Stimulated activated CD8-positive, alpha-beta memory T cell treated with anti-CD3 and anti-CD28 coated beads, Interleukin-15, amount 100 ng/mL, for 1 hour (primary cell): Measurements from ENCODE around the gene CDK14.

Experiments
- DNase-seq: peaks from one replicate; pipeline ENCODE4 v3.0.0-alpha.2; 2020; ENCODE audit warnings: low read depth

CDK14 gene

DNA sequence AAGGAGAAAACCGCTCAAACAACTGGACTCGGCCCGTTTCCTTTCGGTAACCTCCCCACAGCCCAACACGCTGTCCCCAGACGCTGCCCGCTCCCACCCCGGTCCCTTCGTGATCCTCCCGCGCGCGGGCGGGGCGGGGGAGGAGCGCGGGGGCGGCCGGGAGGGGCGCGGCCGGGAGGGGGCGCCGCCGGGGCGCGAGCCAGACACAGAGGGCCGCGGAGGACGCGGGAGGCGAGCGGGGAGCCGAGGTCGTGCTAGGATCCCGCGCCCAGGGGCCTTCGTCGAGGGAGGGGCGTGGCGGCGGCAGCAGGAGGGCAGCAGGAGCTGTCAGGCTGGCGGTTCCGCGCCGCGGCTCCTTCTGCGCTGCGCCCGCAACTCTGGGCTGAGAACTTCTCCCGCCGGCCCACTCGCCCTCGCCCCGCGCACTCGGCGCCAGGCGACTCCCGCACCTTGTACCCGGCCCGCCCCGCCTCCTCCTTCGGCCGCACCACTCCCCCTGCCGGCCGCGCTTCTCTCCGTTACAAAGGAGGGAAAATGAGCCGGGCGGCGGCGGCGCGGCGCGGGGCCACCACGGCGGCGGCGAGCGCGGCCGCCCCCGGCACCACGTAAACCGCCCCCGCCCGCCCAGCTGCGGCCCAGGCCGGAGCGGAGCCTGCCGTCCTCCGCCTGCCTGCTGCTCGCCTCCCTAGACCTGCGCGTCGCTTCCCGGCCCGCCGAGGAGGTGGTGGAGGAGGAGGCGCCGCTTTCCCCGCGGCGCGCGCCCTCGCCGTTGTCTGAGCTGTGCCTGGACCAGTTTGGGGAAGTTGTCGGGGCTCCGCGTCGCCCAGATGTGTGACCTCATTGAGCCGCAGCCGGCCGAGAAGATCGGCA, at the start of gene CDK14:
Gene CDK14 (plus strand): TSS at position 521 of the 870 bp plus-strand sequence. CDS start 307 bp downstream, at position 828.
- no peak for DNase-seq

DNA sequence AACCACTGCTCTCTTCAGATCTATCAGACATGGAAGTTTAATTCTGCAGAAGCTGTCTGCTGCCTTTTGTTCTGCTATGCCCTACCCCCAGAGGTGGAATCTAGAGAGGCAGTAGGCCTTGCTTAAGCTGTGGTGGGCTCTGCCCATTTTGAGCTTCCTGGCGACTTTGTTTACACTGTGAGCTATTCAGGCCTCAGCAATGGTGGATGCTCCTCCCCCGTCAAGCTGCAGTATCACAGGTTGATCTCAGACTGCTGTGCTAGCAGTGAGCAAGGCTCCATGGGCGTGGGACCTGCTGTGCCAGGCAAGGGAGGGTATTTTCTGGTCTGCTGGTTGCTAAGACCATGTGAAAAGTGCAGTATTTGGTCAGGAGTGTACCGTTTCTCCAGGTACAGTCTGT, 45.1 kb upstream of the CDK14 start:
- no peak for DNase-seq

DNA sequence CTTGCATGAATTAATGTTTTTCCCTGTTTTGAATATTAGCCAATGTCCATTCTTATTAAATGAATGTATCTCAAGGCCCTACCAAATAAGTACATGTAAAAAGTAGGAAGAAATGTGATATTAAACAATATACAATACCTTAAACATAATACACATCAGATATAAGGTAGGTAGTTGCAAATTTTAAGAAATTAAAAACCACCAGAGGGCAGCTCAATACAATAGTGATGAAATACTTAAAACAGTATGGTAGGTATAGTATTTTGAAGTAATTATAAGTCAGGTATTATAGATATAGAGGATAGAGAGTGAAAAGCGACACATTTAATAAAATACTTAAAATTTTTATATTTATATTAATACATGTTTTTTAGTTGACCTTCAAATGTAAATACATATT, 43.6 kb upstream of the CDK14 start:
- no peak for DNase-seq

DNA sequence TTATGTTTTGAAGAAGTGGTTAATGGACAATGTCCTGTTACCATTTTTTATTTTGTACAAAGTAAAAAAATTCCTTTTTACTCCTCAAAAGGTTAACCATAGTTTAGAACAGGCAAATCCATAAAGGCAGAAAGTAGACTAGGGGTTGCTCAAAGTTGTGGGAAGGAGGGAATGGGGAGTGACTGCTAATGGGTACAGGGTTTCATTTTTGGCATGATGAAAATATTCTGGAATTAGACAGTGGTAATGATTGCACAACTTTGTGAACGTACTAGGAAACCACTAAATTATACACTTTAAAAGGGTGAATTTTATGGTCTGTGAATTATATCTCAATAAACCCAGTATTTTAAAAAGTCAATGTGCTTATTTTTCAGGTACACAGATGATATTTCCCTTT, 35.4 kb upstream of the CDK14 start:
- DNase-seq, result no peak

DNA sequence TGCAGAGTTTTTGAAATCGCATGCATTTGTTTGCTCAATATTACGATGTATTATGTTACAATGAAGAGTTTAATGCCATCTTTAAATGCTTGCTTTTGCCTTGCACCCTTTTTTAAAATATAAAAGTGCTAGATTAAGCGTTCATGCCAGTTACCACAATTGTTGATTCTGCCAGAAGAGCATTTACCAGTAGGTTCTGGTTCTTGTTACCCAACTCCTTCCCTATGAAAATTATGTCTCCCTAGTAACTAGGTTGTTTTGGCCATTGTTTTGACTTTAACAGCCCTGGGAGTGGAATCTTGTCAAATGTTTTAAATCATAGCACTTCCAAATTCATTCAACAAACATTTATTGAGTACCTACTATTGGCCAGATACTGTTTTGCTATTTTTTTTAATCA, 32.8 kb upstream of the CDK14 start:
- DNase-seq, result no peak

DNA sequence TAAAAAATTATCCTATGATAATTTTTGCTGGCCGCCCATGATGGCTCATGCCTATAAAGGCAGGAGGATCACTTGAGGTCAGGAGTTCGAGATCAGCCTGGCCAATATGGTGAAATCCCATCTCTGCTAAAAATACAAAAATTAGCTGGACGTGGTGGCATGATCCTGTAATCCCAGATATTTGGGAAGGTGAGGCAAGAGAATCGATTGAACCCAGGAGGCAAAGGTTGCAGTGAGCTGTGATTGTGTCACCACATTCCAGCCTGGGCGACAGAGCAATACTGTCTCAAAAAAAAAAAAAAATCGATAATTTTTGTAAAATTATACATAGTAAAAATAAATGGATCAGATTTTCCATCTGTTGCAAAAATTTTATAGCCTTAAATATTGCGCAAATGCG, 31.7 kb upstream of the CDK14 start:
- DNase-seq, result no peak

DNA sequence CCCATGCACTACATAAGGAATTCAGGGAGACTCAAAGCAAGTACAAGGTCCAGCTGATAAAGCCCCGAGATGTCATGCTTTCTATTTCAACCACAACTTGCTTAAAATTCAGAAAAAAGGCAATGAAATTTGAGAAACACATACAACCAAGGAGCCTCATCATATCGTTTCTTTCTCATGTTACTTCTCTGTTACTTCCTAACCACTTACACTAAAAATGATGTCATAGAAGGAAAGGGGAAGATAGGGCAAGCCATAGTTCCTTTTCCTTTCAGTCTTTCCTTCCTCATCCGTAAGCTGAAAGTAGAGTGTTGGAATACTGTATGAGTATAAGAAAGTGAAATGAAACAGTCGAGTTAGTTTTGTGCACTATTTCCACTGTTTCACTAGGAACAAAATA, 27.9 kb upstream of the CDK14 start:
- DNase-seq, result no peak

DNA sequence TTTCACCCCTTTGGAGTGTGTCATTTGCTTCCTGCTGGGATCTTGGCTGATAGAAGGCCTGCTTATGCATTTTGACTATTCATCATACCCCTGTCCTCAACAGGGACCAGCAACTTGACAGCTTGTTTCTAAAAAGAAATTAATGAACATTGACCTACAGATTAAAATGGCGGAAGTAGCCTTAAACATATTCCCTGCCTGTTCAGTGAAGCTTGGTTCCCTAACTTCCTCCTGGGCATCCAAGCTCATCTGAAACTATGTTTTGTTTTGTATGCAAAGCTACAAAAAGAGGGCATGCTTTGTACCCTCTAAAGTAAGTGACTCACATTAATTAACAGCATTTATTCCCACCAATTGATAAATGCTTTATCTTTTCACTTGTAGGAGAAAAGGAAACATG, 26.8 kb upstream of the CDK14 start:
- DNase-seq, result no peak

DNA sequence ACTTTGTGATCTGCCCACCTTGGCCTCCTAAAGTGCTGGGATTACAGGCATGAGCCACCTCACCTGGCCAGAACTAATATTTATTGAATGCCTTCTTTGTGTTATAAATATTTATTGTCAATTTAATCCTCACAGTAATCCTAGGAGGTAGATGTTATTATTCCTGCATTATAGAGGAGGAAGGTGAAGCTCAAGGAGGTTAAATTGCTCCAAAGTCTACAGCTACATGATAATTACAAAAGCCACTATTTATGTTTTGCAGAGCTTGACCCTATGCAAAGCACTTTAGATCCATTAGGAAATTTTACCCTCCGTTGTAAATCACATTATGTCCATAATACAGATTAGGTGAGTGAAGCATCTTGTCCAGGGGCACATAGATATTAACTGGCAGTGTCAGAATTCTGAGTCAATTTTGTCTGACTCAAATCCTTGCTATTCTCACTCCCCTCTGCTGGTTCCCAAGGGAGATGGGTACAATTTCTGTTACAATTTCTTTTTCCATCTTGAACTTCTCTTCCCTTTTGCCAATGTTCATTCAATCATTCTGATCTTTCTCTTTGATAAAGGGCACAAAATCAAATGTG, 25.7 kb upstream of the CDK14 start:
- DNase-seq, result no peak

DNA sequence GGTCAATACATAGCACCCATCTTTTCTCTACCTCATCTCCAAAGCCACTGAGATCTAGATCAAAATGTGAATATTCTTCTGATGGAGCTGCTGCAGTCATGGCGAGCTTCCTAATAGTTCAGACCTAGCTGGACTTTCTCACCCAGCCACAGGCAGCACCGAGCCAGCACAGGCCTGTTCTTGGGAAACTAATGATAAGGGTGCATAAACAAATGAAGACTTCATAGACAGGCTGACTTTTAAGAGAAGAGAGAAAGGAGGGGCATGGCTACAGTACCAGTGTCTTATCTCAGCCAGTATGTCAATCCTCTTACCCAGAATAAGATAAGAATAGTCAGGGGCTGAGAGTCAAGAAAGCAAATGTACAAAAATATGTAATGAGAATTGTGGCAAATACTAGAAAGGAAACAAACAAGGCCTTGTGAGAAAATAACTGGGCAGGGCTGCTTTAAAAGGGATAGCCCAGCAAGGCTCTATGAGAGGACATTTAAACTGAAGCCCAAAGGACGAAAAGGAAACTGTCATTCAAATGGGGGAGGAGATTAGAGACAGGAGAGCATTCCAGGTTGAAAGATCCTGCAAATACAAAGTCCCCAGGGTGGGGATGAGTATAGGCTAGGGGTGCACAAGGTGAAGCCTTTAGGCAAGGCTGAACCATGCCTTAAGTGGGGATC, 21.8 kb upstream of the CDK14 start:
- no peak for DNase-seq

DNA sequence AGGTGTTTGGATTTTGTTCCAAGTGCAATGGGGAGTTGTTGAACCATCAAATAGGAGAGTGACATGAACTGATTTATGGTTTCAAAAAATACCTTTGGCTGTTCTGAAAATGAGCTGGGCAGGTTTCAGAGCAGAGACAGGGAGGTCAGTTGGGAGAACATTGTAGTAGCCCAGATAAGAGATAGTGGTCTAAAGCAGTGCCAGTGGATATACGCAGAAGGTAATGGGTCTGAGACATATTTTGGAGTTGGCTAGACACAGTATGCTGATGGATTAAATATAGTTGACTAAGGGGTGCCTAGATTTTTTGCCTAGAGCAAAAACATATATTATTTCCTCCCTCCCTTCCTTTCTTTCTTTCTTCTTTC, 21.3 kb upstream of the CDK14 start:
- no peak for DNase-seq

DNA sequence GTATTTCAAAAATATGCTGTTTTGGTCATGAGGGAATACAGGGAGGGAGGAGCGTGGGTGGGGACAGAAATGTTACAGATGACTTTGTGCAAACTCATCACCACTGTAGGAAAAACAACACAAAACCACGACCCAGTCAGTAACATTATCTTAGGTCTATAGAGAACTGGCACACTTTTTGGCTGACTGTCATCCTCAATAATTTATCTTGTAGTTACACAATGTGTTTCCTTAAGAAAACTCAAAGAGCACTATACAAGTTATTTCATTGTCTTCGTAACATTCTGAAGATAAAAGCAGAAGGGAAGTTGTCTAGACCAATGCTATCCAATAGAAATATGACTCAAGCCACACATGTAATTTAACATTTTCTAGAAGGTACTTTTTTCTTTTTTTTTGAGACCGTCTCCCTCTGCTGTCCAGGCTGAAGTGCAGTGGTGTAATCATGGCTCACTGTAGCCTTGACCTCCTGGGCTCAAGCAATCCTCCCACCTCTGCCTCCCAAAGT, 16.9 kb upstream of the CDK14 start:
- no peak for DNase-seq

DNA sequence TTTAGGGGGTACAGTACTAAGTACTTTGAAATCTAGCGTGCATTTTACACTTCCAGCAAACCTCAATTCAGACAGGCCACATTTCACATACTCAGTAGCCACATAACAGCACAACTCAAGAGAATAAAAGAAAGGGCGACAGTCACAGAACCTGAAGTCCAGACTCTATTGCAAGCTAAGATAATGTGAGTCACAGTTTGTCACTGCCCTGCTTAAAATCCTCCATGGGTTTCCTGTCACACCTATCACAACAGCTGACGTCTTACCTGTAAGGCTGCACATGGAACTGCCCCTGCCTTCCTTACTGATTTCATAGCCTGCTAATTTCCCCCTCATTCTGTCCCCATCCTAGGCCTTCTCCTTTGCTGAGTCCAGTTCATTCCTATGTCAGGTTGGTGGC, 16.1 kb upstream of the CDK14 start:
- no peak for DNase-seq

DNA sequence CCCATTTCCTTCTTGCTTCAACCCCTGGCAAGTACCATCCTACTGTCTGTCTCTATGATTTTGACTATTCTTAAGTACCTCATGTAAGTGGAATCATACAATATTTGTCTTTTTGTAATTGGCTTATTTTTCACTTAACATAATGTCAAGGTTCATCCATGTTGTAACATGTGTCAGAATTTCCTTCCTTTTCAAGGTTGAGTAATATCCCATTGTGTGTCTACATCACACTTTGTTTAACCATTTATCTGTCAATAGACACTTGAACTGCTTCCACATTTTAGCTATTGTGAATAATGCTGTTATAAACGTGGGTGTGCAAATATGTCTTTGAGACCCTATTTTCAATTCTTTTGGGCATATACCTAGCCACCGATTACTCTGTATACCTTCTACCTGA, 14.0 kb upstream of the CDK14 start:
- no peak for DNase-seq

DNA sequence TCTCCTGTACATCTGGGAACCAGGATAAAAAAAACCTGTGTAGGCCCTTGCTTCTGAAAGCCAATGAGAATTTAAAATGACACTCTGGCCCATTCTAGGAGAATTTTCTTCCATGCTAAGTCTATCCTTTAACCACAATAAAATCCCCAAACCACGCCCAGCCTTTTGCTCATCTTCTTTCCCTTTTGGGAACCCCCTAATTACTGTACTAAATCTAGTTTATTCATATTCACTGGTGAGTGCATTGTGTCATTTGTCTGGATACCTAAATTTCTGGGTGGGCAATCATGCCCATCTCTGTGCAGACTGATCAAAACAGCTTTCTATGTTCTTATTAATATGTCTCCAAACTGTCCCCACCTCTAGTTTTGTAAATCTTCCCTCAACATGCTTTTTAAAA, 11.7 kb upstream of the CDK14 start:
- DNase-seq, result no peak

DNA sequence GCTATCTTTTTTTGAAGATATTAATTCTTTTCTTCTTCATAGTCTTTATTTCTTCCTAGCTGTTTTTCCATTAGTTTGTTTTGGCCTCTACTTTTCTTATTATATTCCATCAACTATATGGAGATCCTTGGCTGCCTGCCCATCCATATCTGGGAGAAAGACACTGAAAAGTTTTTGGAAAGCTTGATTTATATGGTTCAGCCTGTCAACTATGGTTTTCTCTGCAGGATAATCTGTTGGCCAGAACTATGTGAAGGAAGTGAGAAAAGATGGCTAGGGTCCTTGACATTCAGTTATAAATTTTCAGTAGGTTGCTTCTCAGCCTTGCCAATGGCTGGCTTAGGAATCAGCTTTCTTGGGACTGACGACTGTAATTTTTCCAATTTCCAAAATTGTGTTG, 10.0 kb upstream of the CDK14 start:
- DNase-seq, result no peak

DNA sequence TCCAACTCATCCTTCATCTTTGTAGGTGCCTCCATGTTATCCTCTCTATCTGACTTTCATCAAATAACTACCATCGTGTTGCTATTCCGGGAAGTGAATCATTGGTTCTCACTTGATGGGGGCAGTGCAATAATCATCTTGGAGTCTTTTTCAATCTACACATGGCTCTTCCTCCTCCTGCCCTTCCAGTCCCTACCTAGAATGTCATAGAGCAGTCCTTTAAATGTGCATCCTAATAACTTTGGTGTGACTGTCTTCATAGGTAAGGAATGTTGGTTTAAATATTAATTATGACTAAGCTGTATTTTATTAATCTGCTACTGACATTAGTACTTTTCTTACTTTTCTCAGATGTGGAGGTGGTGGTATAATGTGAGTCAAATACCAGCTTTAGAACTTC, 8.4 kb upstream of the CDK14 start:
- no peak for DNase-seq

DNA sequence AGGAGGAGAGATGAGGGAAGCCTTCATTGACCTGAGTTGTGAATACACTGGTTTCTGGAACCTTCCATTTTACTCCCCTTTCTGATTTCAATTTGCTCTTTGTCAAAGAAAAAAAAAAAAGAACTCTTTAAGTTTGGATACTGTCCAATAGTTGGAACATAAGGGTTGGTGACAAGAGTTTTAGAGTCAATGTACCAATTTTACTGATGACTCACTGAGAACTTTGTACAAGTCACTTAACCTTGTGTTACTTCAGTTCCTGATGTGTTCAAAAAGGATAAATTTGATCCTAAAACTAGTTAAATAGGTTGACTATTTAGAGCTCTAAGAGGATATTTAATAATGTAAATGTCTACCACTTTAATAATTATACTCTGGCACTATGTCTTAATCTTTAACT, 4.1 kb upstream of the CDK14 start:
- no peak for DNase-seq

DNA sequence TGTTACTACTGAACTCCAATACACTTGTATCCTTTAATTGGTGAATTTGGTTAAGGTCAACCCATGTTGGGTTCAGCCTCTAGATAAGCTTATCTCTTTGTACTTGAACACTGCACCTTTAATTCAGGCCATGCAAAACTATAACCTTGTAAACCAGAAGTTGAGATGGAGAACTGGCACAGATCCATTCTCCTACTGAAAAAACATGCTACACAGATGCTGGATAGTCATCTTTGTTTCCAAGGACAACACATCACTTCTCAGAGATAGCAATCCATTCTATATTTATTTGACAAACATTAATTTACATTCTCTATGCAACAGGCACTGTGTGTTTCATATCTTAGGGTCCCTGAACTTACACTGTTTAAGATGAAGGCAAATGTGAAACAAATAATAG, 2.9 kb upstream of the CDK14 start:
- DNase-seq, result no peak

DNA sequence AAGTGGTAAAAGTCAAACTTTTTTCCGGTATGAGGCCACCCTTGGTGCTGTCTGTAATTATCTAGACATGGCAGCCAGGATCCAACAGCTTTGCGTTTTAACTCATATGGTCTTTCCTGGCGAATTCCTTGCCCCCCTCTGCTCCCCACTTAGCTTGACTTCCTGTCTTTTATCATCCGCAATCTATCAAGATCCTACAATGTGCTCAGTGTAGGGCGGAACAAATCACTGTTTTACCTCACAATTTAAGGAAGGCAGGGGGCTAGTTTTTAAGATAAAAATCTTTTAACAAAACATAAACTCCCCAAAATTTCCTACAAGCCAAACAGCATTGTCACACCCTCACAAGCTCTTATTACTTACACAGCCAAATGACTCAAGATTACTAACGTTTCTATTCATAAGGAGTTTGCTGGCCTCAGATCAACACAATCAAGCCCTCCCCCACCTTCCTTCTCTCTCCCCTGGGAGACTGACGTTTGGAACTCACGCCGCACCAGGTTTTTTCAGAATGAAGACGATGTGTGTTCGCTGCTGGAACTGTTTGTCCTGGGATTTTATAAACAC, 1.3 kb upstream of the CDK14 start:
- no peak for DNase-seq

DNA sequence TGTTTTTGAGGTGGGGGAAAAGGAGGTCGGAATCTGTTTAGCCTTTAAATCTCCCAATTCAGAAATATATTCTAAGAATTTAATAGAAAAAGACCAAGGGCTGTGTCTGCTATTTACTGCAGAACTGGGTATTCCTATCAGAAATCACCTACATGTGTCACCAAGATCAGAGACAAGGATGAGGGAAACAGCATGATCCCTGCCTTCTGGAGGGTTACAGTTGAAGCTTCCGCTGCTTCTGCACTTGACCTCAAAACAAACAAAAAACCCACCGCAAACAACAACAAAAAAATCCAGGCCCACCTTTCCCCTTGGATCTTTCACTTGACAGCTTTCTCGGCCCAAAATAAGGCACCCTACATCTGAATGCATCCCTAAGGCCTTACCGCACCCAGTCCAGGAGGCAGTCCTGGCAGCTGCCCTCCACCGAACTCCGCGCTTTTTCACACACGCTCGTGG, 750 bp upstream of the CDK14 start:
- DNase-seq, result no peak

DNA sequence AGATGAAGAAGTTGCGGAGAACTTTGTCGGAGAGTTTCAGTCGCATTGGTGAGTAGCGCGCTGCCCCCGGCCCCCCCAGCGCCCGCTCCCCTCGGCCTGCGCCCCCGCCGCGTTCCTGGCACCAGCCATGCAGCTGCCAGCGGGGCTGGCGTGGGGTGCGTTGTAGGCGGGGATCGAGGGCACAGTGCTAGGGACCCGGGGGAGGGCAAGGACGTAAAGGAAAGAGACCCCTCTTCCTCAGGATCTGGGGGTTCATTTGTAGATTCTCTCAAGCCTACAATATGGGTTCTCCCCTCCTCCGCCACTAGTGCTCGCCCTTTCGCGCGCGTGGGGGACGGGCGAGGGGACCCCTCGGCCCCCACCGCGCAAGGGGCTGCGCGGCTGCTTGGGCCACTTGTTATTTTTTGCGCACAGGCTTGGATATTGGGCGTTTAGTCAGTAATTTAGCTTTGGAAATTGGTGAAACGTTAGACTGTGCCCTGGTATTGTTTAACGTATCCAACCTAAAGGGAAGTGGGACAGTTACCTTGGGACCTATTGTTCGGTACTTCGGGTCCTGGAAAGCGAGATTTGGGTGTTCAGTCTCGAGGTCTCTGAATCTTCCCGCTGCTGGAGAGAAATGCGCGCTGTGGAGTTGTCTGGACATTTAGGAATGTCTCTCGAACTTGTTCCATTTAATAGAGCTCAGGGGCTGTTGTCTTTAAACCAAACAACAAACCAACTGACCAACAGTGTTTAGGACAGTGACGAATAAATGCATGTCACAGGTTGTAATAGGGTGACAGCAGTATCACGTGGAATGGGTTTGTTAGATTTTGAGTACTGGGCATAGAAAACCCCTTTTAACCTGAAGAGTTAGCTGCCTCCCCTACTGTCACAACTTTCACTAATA, 796 bp downstream of the CDK14 start:
- no peak for DNase-seq
